Left forelimb (tissue), 1 donor: ENCODE results near the gene WDR59.
"Not testable (repeated sequence)": the region's sequence is repeated elsewhere in the genome, so short reads cannot be mapped to it uniquely, and the experiment has no call there.

Experiments
- DNase-seq: peaks from one replicate; pipeline ENCODE4 v3.0.0-alpha.2; 2018; ENCODE audit warnings: low spot score

The WDR59 gene

DNA sequence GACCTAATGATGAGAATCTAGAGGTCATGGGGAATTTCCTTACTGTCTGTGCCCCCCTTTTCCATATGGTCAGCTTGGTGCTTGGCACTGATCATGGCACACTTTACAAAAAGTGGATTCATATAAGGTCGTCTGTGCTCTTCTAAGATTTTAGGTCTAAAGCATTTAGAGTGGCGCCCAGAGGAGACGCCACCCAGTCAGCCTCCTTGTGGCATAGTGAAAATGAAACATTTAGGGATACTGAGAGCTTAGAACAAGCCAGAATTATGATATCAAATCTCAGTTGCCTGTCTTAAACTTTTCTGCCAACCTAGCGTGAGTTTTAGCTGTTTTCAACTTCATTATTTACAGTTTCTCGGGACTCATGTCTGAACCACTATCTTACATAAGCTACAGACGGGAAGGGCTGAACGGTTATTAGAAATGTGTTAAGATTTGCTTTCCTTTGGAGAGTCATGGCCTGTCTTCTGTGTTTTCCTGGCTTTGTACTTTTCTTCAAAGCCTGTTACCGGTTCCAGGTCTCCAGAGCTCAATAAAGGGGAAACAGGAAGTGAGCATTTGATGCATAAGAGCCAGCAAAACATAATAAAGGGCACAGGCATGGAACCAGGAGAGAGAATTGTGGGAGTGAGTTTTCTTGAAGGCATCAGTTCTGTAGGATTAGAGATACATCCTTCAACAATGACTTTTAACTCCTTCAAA is 27.6 kb upstream of the WDR59 start:
- DNase-seq = no peak

DNA sequence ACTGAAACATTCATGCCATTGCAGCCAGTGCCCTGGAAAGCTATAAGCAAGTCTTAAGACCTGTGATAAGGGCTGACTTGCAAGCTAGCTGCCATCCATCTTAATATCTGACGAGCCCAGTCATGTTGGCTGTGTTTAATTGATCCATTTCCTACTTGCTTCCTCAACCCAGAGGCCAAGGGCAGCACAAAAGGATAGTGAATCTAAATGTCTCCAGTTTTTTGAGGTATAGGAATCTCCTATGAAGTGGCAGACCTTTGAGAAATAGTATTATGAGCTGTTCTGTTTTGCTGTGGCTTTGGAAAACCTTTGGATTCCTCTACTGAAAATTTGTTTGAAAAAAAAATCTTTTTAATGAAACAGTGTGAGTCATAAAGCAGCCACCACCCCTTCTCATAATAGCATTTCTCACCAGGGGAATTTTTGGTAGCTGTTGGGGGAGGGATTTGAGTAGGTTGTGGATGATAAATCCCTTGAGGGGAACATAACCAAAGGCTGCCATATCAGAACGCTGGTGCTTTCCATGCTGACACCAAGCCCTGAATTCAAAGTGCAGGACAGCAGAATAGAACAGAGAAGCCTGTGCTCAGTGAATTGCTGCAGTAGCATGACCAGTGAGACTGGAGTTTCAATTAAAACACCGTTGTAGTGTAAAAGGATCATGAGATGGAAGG is 26.8 kb upstream of the WDR59 start:
- no peak for DNase-seq

DNA sequence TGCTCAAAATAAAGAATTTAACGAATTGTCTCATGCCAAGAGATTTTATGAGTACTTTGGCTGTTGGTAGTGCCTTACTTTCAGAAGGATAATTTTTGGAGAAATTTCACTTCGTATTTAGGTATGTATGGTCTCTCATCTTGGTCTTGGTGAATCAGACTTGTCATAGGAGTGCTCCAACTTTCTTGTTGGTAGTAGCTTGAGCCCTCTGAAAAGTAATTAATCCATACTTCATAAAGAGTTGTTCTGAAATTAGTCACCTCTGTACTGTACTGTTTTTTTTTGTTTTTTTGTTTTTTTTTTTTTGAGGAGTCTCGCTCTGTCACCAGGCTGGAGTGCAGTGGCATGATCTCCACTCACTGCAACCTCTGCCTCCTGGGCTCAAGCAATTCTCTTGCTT is 25.5 kb upstream of the WDR59 start:
- DNase-seq = no peak

DNA sequence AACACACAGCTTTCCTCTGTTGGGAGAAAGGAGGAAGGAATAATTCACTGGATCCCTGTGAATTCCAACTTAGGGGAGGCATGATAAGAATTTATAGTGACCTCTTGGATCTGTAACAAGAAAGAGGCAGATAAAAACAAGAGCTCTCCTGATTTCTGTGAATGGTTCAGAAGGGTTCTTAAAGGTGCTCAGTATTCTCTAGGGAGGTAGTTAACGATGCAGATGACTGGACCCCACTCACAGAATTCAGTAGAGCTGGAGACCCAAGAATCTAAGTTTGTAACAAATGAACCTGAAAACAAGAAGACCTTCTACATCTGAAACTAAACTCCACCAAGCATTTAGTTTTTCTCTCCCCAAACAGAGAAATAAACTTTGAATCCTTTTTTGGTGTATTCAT is 22.5 kb upstream of the WDR59 start:
- DNase-seq = no peak

DNA sequence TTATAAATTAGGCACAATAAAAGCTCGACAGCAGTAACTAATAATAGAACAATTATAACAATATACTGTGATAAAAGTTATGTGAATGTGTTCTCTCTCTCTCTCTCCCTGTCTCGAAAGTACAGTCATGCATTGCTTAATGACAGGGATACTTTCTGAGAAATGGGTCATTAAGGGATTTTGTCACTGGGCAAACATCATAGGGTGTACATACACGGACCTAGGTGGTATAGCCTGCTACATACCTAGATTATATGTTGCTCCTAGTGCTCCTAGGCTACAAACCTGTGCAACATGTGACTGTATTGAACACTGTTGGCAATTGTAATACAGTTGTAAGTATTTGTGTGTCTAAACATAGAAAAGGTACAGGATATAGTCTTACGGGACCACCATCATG is 20.8 kb upstream of the WDR59 start:
- DNase-seq = no peak

DNA sequence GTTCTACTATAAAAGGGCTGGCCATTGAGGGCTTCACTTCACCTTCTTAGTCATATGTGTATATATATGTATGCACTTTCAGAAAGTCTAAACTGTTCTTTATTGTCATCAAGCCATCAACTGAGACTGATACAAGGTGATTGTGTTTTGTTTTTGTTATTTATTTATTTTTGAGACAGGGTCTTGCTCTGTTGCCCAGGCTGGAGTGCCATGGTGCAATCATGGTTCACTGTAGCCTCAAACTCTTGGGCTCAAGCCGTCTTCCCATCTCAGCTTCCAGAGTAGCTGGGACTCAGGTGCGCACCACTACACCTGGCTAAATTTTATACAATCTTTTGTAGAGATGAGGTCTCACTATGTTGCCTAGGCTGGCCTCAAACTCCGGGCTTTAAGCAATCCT is 19.5 kb upstream of the WDR59 start:
- no peak for DNase-seq

DNA sequence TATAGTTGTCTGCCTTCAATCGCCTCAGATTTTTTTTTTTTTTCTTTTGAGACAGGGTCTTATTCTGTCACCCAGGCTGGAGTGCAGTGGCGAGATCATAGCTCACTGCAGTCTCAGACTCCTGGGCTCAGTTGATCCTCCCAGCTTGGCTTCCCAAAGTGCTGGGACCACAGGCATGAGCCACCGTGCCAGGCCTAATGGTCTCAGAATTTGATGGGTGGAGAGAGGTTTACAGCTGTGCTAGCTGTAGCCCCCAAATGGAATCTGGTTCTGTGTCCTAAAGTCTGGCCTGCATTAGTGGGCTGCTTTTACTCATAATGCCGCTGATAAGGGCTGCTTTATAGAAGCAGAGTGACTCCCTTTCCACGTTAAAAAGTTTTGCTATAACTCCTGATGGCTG is 19.0 kb upstream of the WDR59 start:
- no peak for DNase-seq

DNA sequence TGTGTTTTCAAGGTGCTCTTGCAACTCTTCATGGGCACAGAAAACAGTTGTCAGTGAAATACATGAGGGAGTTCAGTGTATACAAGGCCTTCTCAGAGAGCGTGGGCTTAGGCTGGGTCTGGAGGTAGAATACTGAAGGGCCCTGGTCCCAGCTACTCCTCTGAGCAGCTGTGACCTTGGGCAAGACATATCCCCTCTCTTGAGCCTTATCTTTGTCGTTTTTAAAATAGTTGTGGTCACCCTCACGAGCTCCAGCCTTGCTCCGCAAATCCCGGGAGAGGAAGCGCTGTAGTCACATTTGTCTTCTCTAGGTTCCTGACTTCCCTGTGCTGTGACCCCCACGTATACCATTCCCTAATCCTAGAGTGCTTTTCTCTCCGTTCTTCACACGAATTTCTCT is 17.6 kb upstream of the WDR59 start:
- DNase-seq = no peak

DNA sequence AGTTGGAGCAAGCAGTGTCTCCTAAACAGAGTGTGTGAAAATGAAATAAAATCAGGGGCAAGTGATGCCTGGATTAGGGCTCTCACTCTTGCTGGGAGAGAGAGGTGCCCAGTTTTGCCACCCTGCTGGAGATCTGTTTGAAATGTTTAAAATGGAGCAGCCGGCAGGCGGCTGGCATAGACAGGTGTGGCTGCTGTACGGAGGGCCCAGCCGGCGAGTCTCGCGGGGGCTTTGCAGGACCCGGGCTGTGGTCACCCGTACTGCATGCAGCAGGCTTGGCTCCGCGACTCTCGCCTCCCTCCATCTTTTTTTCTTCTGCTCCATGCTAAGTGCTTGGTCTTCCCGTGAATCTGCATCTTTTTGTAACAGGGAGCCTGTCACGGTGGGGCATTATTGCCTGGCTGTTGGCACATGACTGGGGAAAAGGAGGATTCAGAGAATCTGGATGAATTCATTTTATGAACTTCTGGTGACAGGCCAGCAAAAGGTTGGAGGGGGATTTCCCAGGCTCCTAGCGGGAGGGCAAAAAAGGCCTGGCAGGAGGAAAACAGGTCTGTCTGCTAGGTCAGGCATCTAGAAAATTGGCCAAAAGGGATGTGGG is 15.7 kb upstream of the WDR59 start:
- no peak for DNase-seq

DNA sequence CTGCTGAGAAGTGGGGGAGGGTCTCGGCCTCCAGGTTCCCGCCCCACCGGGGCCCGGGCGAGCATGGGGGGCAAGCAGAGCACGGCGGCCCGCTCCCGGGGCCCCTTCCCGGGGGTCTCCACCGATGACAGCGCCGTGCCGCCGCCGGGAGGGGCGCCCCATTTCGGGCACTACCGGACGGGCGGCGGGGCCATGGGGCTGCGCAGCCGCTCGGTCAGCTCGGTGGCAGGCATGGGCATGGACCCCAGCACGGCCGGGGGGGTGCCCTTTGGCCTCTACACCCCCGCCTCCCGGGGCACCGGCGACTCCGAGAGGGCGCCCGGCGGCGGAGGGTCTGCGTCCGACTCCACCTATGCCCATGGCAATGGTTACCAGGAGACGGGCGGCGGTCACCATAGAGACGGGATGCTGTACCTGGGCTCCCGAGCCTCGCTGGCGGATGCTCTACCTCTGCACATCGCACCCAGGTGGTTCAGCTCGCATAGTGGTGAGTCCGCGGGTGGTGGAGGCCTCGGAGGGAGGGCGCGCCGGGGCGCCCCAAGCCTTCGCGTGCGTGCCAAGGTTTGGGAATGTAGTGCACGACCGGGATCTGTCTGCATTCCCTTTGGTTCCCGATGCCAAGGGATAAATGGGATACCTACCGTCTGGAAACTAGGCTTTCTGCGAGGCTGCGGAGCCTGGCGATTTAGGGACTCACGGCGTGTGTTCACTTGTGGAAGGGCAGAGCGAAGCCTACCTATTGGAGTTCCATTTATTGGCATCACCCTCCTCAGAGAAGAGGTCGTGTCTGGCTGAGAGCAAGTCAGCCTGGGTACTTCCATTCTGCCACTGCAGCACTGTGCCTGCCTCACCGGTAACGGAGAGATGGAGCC is 14.9 kb upstream of the WDR59 start:
- DNase-seq = peak; percentile 68

DNA sequence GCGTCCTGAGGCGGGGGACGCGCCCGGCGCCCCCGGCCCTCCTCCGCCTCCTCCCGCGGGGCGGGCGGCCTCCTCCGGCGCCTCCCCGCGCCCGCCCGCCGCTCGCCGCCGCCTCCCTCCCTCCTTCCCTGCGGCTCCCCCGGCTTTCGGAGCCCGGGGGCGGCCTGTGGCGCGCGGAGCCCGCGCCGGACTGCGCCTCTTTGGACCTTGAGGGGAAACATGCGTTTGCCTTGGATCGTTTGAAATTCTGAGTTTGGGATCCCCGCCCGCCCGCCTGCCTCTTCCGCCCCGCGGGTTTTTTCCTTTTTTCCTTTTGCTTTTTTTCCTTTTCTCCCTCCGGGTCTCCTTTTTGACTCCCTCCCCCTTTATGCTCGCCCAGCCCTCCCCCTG is 14.3 kb upstream of the WDR59 start:
- peak; percentile 70 for DNase-seq

DNA sequence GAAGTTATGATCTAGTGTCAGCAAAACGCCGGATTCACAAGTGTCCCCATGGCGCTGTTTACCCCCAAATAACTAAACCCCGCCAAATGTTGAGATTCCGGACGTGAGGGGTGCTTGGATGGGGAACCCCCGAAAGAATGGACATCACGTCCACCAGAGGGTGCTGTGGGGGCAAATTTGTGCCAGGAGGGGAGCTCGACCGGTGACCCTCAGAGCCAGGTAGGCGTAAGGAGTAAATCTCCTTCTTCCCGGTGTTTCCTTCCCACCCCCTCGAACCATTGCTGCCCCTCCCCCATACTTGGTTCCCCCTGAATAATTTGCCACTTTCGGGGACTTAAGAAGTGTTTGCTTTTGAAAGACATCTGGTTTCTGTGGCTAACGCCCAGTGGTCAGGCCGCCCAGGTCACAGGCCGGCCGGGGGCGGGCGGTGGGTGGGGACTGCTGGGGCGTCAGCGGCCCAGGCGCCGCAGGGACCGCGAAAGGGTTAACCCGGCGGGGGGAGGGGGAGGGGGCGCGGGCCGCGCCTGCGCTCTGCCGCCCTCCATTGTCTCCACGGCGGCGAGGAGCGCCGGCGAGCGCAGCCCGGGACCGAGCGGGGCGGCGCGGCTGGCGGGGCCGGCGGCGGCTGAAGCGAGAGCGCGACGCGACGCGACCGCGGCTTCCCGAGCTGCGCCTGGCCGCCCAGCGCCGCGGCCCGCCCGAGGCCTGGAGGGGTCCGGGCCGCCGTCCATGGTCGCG is 13.7 kb upstream of the WDR59 start, which contains the start of gene ZNRF1:
TSS of gene ZNRF1 (plus strand) at position 544 of the 738 bp plus-strand sequence. CDS start 648 bp downstream, outside the sequence.
- DNase-seq = peak; percentile 95

DNA sequence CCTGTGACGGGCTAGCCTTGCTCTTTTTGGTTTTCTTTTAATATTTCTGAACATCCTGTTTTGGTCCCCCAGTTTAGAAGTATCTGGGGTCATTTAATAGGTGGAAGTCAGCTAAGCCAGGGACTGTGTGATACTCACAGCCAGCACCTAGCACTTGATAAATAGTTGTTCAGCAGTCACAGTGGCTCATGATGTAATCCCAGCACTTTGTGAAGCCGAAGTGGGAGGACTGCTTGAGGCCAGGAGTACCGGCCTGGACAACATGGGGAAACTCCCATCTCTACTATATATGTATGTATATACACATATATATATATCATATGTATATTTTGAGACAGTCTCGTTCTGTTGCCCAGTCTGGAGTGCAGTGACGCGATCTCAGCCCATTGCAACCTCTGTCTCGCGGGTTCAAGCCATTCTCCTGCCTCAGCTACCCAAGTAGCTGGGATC is 12.1 kb upstream of the WDR59 start:
- no peak for DNase-seq

DNA sequence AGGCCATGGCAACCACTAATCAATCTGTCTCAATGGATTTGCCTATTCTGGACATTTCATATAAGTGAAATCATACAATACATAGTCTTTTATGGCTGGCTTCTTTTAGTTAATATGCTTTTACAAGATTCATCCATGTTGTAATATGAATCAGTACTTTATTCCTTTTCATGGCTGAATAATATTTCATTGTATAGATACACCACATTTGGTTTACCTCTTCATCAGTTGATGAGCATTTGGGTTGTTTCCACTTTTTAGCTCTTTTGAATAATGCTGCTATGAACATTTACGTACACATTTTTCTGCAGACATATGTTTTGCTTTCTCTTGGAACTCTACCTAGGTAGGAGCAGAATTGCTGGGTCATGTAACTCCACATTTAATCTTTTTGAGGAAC is 11.1 kb upstream of the WDR59 start:
- no peak for DNase-seq

DNA sequence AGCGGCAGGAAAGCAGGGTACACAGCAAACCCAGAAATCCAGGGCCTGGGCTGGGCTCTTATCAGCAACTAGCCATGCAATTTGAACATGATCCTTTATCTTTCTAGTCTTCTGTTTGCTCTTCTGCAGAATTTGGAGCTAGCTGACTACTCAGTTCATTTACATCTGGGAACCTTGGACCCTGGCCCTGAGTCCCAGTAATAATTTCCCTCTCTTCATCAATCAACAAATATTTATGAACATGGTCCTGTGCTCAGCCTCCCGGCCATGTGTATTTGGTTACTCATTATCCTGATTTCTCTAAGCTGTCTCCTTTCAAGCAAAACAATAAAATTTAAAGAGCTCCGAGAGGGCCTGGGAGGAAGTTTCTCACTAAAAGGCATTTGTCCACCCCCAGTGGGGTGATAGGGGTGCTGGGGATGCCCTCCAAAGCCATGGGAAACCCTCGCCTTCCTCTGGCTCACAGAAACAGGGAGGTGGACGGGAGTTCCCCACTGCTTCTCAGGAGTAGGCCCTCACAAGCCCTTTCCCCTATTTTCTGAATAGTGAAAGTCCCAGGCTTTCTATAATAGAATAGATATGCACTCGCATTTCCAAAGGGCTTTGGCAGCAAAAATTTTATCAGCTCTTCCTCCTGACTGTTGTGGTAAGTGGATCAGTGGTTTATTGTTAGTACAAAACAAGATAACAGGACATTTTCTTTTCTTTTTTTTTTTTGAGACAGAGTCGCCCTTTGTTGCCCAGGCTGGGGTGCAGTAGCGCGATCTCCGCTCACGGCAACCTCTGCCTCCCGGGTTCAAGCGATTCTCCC is 6.9 kb upstream of the WDR59 start:
- no peak for DNase-seq

DNA sequence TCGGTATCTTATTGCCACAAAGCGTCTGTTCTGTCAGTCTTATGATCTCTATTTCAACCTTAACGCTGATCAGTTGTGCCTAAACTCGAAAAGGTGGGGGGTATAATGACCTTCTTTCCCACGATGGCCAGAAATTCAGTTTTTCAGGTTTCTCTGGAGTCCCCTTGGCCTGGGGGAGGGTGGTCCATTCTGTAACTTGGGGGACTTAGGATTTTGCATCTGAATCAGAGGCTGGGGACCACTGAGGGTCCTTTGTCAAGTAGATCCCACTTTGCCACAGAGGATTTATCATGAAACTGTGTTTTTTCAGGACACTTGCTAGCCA is 6.3 kb upstream of the WDR59 start:
- DNase-seq = no peak

DNA sequence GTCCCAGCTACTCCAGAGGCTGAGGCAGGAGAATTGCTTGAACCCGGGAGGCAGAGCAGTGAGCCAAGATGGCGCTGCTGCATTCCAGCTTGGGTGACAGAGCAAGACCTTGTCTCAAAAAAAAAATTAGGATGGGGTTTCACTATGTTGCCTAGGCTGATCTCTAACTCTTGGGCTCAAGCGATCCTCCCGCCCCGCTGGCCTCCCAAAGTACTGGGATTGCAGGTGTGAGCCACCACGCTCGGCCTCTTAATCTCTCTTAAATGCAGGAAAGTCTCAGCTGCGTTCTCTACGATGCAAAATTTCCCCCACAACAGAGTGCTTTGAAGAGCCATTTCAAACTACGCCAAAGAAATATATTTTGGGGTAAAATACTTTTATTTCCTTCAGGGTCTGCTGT is 5.9 kb upstream of the WDR59 start:
- DNase-seq = no peak

DNA sequence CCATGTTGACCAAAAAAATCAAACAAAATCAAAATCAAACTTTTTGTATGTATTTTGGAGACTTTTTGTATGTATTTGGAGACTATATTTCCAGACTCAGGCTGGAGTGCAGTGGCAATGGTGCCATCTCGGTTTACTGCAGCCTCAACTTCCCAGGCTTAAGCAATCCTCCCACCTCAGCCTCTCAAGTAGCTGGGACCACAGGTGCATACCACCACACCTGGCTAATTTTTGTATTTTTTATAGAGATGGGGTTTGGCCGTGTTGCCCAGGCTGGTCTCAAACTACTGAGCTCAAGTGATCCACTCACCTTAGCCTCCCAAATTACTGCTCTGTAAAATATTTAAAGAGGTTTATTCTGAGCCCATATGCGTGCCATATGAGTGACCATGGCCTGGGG is 4.9 kb upstream of the WDR59 start:
- DNase-seq = not testable (repeated sequence)

DNA sequence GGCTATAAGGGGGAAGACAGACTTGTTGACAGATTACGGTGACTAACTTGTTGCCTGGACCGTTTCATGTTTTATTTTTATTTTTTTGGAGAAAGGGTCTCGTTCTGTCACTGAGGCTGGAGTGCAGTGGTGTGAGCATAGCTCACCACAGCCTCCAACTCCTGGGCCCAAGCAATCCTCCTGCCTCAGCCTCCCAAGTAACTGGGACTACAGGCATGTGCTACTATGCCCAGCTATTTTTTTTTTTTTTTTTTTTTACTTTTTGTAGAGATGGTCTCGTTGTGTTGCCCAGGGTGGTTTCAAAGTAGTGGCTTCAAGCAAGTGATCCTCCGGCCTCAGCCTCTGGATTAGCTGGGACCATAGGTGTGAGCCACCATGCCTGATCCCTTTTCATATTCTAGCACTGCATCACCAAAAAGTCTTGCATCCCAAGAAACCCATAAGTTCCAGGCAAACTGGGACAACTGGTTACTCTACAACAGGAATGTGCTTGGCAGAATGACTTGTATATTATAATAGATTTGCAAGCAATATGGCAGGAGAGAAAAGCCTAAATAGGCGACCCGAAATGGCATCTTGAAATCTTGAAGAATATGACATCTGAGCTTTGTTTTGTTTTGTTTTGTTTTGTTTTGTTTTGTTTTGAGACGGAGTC is 2.2 kb upstream of the WDR59 start:
- DNase-seq = no peak

DNA sequence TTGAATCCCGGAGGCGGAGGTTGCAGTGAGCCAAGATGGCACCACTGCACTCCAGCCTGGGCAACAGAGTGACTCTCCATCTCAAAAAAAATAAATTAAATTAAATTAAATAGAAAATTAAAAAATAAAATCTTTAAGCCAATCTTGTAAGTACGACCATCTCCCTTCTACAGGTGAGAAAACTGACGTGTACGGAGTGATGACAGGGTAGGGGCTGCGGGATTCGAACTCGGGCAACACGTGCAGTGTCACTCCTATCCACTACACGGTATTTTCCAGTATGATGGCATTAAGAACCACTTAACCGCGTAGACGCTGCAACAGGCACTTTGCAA is 762 bp downstream of the WDR59 start:
- no peak for DNase-seq

DNA sequence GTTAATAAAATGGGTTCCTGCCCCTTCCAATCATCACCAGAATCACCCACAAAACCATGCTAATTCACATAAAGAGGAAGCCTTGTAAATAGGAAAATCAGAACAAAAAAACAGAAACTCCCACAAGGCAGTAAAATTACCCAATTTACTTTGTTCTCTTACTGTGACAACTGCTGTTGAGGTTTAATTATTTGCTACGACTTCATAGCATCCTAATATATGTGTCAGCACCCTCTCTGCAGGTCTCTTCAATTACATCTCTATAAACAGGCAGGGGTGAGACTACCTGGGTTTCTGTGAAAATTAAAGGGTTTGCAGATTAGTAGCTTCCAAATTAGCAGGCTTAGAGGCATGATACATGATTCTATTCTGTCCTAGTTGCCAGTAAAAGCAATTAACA is 2.7 kb downstream of the WDR59 start:
- no peak for DNase-seq
